Measurements from ENCODE around the gene FAM76A.
"Not testable (repeated sequence)": the region's sequence is repeated elsewhere in the genome, so short reads cannot be mapped to it uniquely, and the experiment has no call there.

FAM76A gene

DNA sequence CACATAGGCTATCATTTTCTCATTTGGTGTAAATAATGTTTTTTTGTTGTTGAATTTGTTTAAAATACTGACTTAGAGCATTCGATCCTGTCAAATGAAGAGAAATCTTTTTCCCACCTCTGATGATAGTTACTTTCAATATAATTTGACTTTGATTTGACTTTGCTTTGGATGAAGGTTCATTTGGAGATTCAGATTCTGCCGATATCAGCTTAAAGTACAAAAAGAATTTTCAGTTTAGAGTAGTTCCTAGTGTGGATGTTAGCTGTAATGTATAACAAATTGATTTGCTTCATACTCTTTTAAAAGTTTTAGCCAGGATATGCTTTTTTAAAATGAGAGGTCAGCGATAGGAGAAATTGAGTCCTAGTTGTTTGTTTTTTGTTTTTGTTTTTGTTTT lies 57.2 kb downstream of the FAM76A start:
- FAIRE-seq = no peak

DNA sequence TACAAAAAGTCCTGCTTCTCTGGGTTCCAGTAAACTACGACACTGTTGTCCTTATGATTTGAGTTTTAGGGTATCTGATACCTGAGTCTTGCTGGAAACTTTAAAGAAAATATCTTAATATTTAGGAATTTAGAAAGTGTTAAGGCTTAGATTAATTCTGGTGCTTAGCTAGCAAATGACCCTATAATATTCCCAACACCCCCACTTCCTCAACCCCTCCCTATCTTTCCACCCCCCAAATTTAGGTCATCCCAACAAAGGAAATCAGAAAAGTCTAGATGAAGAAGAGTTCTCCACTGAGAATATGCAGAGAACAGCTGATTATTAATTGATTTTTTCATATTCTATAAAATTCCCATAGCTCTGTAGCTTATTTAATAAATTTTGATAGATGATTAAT lies 58.9 kb downstream of the FAM76A start:
- FAIRE-seq = no peak

DNA sequence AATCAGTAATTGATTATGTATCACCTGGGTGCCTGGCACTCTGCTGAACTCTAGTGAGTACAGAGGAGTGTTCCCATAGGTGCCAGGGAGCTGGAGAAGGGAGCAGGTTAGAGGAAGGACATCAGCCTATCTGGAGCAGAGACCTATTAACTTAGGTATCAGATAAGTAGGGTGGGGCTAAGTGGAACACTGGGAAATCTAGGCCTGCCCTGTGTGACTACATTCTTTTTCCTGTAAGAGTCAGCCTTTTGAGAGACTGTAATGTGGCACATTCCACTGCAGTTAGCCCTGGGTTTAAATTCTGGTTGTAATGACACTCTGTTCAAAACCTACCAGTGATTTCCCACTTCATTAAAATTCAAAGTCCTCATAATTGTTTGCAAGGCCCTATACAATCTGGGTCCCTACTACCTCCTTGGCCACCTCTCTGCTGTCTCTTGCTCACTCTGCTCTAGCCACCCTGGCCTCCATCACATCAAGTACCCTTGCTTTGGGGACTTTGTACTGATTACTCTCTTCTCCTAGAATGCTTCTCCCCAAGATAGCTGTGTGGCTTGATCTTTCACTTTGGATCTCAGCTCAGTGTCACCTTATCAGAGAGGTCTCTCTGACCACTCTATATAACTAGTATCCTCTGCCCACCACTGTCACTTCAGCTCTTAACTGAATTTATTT lies 60.2 kb downstream of the FAM76A start:
- FAIRE-seq = no peak

GRCh38 chr1:27787895-27788294 lies 62.1 kb downstream of the FAM76A start:
- FAIRE-seq = no peak

DNA sequence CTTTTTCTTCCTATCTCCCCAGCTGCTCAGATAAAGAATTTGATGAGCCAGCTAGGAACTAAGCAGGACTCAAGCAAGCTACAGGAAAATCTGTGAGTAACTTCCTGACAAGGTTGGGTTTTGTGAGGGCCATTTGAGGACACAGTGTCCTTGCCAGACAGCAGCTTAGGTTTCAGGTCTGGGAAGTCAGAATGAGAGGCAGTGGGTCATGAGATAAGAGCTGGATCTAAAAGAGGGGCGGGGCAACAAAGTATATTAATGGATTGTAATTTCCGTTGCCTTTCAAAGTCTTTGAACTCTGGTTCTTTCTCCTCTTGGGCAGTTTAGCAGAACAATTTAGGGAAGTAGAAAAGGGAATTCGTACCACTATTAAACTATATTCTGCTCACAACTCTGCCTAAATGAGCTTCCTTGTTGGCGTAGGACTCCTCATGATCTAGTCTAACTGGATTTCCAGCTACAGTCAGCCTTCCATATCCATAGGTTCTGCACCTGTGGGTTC lies 63.8 kb downstream of the FAM76A start:
- no peak for FAIRE-seq

GRCh38 chr1:27790270-27790669 lies 64.5 kb downstream of the FAM76A start:
- not testable (repeated sequence) for FAIRE-seq

- FAIRE-seq = no peak
Observed at GRCh38 chr1:27795601-27796000, 69.8 kb downstream of the FAM76A start.

- no peak for FAIRE-seq
Observed at GRCh38 chr1:27804791-27805190, 79.0 kb downstream of the FAM76A start.

- no peak for FAIRE-seq
Observed at GRCh38 chr1:27806758-27807157, 81.0 kb downstream of the FAM76A start.

- FAIRE-seq = no peak
Observed at GRCh38 chr1:27807385-27807784, 81.6 kb downstream of the FAM76A start.

- not testable (repeated sequence) for FAIRE-seq
Observed at GRCh38 chr1:27808131-27808530, 82.4 kb downstream of the FAM76A start.

- FAIRE-seq = no peak
Observed at GRCh38 chr1:27809883-27810282, 84.1 kb downstream of the FAM76A start.

- no peak for FAIRE-seq
Observed at GRCh38 chr1:27811741-27812500, 86.2 kb downstream of the FAM76A start.
